ENCODE measurements around the gene POLR1D. TPM values are rescaled to one million over a fixed set of nuclear protein-coding genes. Genes with fewer than 3 reads are reported as not detected.

The POLR1D gene
- total RNA-seq, 4 donors from 2014 or later = 104 to 159 (median 142) TPM

DNA sequence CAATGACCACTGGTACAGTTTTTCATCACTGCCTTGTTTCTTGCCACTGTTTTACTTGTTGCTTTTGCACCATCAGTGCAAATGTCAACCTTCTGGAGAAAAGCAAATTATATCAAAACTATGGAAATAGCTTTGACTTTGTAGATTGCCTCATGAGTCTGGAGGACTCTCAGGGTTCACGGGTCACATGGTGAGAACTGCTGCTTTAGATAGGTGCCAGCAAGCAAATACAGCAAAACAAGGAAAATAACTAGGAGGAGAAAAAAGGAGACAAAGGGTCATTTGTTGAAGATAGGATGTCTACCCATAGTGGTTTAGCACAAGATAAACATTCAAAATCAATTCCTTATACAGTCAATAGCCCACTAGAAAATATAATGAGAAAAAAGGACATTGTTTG, 33.1 kb downstream of the POLR1D start:
- in situ Hi-C loops (cut with MboI; ENCODE audit: low sequenced_read_pairs in 4 of 4) = no loop called here

DNA sequence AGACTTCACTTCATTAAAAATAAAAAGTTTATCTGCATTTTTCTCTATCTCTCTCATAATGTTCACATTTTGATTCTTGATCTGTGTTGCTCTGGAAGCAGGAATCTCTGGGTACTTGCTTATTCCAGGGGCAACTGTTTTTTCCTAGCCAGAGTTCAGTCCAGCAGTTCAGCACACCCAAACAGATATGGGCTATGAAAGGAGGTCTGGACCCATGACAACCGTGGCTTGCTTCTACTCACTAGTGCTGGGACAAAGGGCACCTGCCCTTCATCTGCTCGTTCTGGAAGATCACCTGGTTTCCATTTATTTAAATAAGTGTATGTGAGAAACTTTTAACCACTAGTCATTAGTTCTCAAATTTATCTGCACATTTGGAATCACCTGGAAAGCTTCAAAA, 36.0 kb downstream of the POLR1D start:
- in situ Hi-C loops (cut with MboI; ENCODE audit: low sequenced_read_pairs in 4 of 4) = no loop called here
- H3K4me1 ChIP-seq = peaks cover 0 to 14% of the 10 kb centered on the region in 2 donors

More for the DNA sequence above, 33.1 kb downstream of the POLR1D start:
- Histone ChIP-seq H3K4me3 (no peak overlapping the region), H3K27ac (no peak overlapping the region), H3K9me3 (no peaks in the 10 kb centered on the region), H3K27me3 (no peaks in the 10 kb centered on the region), H3K4me1 (peaks cover 0 to 11% of the 10 kb centered on the region in 2 donors), H3K36me3 (peaks cover 0 to 17% of the 10 kb centered on the region in 2 donors)
- intact Hi-C loops (cut with DNase I; ENCODE audit: low total_unique reads) = no loop called here
- ATAC-seq (no peak), DNase-seq (no peak)
- TF ChIP-seq, protein P1, sequence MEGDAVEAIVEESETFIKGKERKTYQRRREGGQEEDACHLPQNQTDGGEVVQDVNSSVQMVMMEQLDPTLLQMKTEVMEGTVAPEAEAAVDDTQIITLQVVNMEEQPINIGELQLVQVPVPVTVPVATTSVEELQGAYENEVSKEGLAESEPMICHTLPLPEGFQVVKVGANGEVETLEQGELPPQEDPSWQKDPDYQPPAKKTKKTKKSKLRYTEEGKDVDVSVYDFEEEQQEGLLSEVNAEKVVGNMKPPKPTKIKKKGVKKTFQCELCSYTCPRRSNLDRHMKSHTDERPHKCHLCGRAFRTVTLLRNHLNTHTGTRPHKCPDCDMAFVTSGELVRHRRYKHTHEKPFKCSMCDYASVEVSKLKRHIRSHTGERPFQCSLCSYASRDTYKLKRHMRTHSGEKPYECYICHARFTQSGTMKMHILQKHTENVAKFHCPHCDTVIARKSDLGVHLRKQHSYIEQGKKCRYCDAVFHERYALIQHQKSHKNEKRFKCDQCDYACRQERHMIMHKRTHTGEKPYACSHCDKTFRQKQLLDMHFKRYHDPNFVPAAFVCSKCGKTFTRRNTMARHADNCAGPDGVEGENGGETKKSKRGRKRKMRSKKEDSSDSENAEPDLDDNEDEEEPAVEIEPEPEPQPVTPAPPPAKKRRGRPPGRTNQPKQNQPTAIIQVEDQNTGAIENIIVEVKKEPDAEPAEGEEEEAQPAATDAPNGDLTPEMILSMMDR (IDR thresholded peaks at IDR 0.05 in 4 of 5, conservative IDR thresholded peaks at IDR 0.05 in 1 of 5) = no peak
- no peak for TF ChIP-seq POLR2A (IDR thresholded peaks at IDR 0.05)

DNA sequence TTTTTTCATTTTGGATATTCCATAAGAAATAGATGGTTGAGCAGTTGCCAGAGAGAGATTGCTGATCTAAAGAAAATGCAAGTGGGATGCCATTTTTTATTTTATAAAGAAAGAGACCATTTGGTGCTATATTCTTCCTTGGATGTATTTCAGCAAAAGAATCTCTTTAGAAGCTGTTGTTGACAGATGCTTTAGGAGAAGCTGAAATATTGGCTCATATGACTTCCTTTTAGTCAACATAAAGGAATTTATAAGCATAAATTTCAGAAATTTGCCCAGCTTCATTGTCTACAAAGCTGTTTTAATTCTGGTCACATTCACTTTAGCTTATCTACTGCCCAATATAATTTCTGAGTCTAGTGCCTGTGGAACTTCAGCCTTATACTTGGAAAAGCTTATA, 36.9 kb downstream of the POLR1D start:
- H3K36me3 ChIP-seq = no peaks in the 10 kb centered on the region
- no peak overlapping the region for H3K4me3 ChIP-seq
- H3K27me3 ChIP-seq = no peaks in the 10 kb centered on the region
- in situ Hi-C loops (cut with MboI; ENCODE audit: low sequenced_read_pairs in 4 of 4) = no loop called here
- TF ChIP-seq POLR2A (IDR thresholded peaks at IDR 0.05) = no peak
- TF ChIP-seq, protein P1 (IDR thresholded peaks at IDR 0.05 in 4 of 5, conservative IDR thresholded peaks at IDR 0.05 in 1 of 5) = no peak
- H3K9me3 ChIP-seq = no peaks in the 10 kb centered on the region
- ATAC-seq (no peak), DNase-seq (no peak)
- intact Hi-C loops (cut with DNase I; ENCODE audit: low total_unique reads) = no loop called here
- H3K27ac ChIP-seq = no peak overlapping the region
- peaks cover 0 to 15% of the 10 kb centered on the region in 2 donors for H3K4me1 ChIP-seq

More for the DNA sequence above, 36.0 kb downstream of the POLR1D start:
- TF ChIP-seq POLR2A (IDR thresholded peaks at IDR 0.05) = no peak
- TF ChIP-seq, protein P1 (IDR thresholded peaks at IDR 0.05 in 4 of 5, conservative IDR thresholded peaks at IDR 0.05 in 1 of 5) = no peak
- Histone ChIP-seq H3K27me3 (no peaks in the 10 kb centered on the region), H3K9me3 (no peaks in the 10 kb centered on the region), H3K36me3 (no peaks in the 10 kb centered on the region), H3K4me3 (no peak overlapping the region), H3K27ac (no peak overlapping the region)
- ATAC-seq = no peak
- intact Hi-C loops (cut with DNase I; ENCODE audit: low total_unique reads) = no loop called here
- no peak for DNase-seq

DNA sequence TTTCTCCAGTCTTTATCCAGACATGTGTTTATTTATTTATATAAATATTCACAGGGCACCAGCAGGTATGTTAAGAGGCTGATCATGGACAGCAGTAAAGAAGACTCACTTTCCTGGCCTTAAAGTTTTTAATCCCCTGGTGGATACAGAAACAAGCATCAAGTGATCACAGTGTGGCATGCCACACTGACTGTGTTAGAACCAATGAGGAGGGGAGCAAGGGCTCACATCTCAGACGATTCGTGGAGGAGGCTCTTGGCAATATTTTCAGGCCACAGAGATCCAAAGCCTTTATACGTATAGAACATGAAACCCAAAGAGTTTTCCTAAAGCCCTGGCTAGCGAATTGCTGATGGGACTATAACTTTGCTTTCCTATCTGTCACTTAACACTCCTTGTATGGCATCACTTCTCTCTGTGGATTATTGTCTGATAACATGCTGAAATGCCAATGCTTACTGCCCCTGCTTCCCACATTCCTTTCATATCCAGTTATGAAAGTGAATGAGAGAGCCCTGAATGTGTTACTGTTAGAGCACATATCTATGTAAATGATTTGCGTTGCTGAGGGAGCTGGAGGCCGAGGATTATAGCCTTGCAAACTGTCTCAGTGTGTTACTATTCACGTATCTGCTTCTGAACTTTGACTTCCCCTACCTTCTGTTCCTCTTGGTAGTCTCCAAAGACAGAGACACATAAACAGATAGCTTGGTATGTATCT, 37.6 kb downstream of the POLR1D start:
- Histone ChIP-seq H3K4me1 (peaks cover 0 to 13% of the 10 kb centered on the region in 2 donors), H3K36me3 (no peaks in the 10 kb centered on the region), H3K27me3 (no peaks in the 10 kb centered on the region), H3K9me3 (no peaks in the 10 kb centered on the region), H3K4me3 (no peak overlapping the region), H3K27ac (no peak overlapping the region)
- DNase-seq (no peak), ATAC-seq (no peak)
- intact Hi-C loops (cut with DNase I; ENCODE audit: low total_unique reads) (no loop called here), in situ Hi-C loops (cut with MboI; ENCODE audit: low sequenced_read_pairs in 4 of 4) (no loop called here)
- TF ChIP-seq POLR2A (IDR thresholded peaks at IDR 0.05) = no peak
- TF ChIP-seq, protein P1 (IDR thresholded peaks at IDR 0.05 in 4 of 5, conservative IDR thresholded peaks at IDR 0.05 in 1 of 5) = no peak
